GM12873 (cell line): ENCODE results near the gene HECTD2.

Experiments used
- TF ChIP-seq, protein P1 (sequence below): IDR thresholded peaks from 2 replicates; pipeline ENCODE4 v1.5.1; 2012; ENCODE audit warnings: low read depth, mild to moderate bottlenecking, moderate library complexity, low read length, control low read depth; ENCODE audit not compliant: insufficient read depth; ENCODE audit errors: missing control alignments

Gene HECTD2

DNA sequence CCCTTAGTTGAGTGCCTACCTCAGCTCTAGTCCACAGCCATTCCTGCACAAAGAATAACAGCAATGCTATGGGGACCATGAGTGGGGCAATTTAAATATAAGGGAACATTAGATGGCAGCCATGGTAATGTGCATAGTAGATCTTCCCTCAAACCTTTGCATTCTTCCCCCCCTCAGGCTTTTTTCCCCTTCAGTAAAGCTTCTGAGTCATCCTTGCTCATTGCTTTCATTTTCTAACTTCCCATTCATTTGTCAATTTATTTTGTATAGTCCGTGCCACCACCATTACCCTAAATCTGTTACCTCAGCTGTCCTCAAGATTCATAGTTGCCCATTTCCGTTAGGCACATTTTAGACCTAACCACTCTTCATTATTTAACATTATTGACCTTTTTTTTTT is 10.7 kb downstream of the HECTD2 start:
- TF ChIP-seq, protein P1, sequence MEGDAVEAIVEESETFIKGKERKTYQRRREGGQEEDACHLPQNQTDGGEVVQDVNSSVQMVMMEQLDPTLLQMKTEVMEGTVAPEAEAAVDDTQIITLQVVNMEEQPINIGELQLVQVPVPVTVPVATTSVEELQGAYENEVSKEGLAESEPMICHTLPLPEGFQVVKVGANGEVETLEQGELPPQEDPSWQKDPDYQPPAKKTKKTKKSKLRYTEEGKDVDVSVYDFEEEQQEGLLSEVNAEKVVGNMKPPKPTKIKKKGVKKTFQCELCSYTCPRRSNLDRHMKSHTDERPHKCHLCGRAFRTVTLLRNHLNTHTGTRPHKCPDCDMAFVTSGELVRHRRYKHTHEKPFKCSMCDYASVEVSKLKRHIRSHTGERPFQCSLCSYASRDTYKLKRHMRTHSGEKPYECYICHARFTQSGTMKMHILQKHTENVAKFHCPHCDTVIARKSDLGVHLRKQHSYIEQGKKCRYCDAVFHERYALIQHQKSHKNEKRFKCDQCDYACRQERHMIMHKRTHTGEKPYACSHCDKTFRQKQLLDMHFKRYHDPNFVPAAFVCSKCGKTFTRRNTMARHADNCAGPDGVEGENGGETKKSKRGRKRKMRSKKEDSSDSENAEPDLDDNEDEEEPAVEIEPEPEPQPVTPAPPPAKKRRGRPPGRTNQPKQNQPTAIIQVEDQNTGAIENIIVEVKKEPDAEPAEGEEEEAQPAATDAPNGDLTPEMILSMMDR, result no peak

DNA sequence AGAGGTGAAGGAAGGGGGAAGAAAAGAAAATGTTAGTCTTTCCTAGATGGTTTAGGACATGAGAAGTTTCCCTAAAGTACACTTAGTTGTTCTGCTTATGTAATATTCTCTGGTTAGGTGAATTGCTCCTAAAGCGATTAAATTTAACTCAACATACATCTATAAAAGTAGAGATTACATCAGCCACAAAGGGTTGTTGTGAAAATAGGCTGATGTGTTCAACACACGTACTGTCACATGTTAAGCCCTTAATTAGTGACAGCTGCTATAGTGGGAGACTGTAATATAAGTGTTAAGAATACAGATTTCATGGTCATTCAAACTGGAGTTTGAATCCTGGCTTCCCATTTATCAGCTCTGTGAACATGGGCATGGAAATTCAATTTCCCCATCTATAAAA is 12.8 kb downstream of the HECTD2 start:
- TF ChIP-seq, protein P1, result no peak

DNA sequence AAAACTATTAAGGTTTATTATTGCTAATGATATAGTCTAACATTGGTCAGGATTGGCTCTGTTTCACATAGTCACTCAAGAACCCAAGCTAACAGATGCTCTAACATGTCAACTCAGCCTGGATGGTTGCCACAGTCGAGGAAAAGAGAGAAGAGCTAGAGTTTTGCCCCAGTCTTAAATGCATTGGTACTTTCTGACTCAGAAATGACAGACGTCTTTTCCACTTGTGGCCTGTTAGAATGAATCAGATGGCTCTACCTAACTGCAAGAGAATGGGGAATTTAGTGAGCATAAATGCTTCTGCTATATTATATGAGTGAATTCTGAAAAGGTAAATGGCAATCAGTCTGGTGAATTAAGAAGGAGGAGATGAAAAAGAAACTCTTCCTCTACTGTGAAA is 13.9 kb downstream of the HECTD2 start:
- TF ChIP-seq, protein P1, result no peak

DNA sequence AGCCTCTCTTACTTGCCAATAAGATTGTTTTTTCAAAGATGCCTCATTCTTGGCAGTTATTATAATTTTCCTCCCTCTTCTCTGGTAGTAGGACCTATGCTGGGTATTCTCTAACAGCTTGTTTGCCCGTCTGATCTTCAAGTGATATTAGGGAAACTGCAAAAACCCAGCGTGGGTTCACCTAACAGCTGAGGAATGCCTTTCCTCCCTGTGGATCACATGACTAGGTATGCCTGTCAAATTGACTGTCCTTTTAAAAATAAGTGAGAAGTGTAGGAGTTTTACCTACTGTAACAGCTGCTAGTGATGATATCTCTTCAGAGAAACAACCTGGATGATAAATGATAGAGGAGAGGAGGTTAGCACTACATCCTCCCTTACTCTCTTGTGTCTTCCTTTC is 22.0 kb downstream of the HECTD2 start:
- TF ChIP-seq, protein P1, result no peak

DNA sequence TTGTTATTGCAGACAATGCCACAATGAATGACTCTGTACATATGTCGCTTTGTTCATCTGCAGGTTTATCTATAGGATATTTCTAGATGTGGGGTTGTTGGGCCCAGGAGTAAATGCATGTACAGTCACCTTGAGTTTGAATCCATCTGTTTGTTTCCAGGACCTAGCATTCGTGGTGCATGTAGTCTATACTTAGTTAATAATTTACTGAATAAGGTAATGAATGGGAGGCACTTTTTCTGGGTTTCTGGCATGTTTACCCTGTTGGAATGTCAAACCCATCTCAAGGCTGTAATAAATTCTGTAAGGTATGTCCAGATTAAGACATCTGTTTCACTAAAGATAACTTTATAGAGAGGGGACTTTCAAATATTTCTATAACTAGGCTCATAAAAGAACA is 23.5 kb downstream of the HECTD2 start:
- TF ChIP-seq, protein P1, result no peak

DNA sequence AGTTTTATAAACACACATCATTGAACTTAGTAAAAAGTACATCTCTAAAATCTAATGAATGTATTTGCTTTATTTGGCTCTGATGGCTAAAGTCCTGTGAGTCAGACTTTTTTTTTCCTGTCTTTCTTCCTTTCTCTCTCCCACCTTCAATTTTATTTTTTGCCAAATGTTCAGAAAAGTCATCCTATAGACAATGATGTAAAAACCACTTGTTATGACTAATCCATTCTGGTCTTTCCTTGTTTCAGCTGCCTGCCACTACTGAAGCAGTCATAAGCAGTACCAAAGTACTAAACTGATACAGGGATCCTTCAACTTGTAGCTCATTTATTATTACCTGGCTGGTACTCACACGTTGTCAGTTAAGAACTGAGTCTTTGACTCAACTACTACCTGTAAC is 23.9 kb downstream of the HECTD2 start:
- TF ChIP-seq, protein P1, result no peak

DNA sequence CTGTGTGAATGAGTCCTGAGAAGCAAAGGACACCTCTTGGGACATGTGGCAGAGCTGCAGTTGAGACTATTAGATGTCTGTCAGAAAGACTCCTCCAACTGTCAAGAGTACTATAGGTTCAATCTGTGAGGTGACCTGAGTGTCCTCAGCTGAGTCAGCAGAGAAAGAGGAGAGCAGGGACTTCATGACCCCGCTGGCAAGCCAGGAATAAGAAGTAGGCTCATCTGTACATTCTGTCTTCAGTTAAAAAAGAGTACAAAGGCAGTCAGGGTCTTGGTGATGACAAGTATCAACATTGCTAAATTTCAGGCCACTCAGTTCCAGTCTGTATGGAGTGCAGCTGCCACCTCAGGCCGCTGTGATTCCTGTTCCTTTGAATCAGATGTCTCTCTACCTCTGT is 25.1 kb downstream of the HECTD2 start:
- TF ChIP-seq, protein P1, result no peak
